22Rv1 (cell line): ENCODE results near the gene NTN1.

Source experiments
- CTCF ChIP-seq: fragments of 450-650 bp; IDR thresholded peaks from 2 replicates; pipeline ENCODE4 v1.5.1; 2017; ENCODE audit warnings: mild to moderate bottlenecking
- ZFX ChIP-seq: fragments of 450-650 bp; IDR thresholded peaks from 2 replicates; pipeline ENCODE4 v1.6.1; 2017; ENCODE audit warnings: antibody characterized with exemption, borderline replicate concordance

- TF ChIP-seq CTCF (no peak), ZFX (no peak)
These were observed 69.4 kb downstream of the NTN1 start for GRCh38 chr17:9090641-9091096.
